GM19467 (cell line): ENCODE measurements around the gene THEMIS.
"Not testable (repeated sequence)": the region's sequence is repeated elsewhere in the genome, so short reads cannot be mapped to it uniquely, and the experiment has no call there.

Experiments used
- ATAC-seq: cut with Tn5 transposase; IDR thresholded peaks from one replicate; pipeline ENCODE4 v1.9.1; 2021; ENCODE audit warnings: mild to moderate bottlenecking, moderate library complexity; ENCODE audit not compliant: unreplicated experiment

THEMIS gene

GRCh38 chr6:127738423-127738822, 162.4 kb downstream of the THEMIS start:
- ATAC-seq = no peak

- ATAC-seq = no peak
Observed at GRCh38 chr6:127737768-127738167, 163.1 kb downstream of the THEMIS start.

- peak; percentile 95 for ATAC-seq
Observed at GRCh38 chr6:127737009-127737486, 163.8 kb downstream of the THEMIS start.

GRCh38 chr6:127732927-127733326, 167.9 kb downstream of the THEMIS start:
- no peak for ATAC-seq

- ATAC-seq = no peak
Observed at GRCh38 chr6:127727260-127727953, 173.5 kb downstream of the THEMIS start.

- ATAC-seq = no peak
Observed at GRCh38 chr6:127725821-127726220, 175.0 kb downstream of the THEMIS start.

- ATAC-seq = no peak
Observed at GRCh38 chr6:127718694-127719093, 182.2 kb downstream of the THEMIS start.

- no peak for ATAC-seq
Observed at GRCh38 chr6:127717384-127717783, 183.5 kb downstream of the THEMIS start.

- no peak for ATAC-seq
Observed at GRCh38 chr6:127716465-127716864, 184.4 kb downstream of the THEMIS start.

- no peak for ATAC-seq
Observed at GRCh38 chr6:127710668-127711067, 190.2 kb downstream of the THEMIS start.

GRCh38 chr6:127706216-127706615, 194.6 kb downstream of the THEMIS start:
- no peak for ATAC-seq

- ATAC-seq = no peak
Observed at GRCh38 chr6:127695108-127695507, 205.8 kb downstream of the THEMIS start.

GRCh38 chr6:127691146-127691545, 209.7 kb downstream of the THEMIS start:
- ATAC-seq = no peak

GRCh38 chr6:127690588-127690987, 210.3 kb downstream of the THEMIS start:
- ATAC-seq = no peak

GRCh38 chr6:127690092-127690491, 210.8 kb downstream of the THEMIS start:
- no peak for ATAC-seq

- ATAC-seq = not testable (repeated sequence)
Observed at GRCh38 chr6:127687490-127687889, 213.4 kb downstream of the THEMIS start.

- ATAC-seq = no peak
Observed at GRCh38 chr6:127686084-127686483, 214.8 kb downstream of the THEMIS start.

- no peak for ATAC-seq
Observed at GRCh38 chr6:127684501-127684900, 216.4 kb downstream of the THEMIS start.
